ENCODE measurements around the gene TNFRSF1B. TPM values are rescaled to one million over a fixed set of nuclear protein-coding genes. Genes with fewer than 3 reads are reported as not detected.

The TNFRSF1B gene
- total and polyA plus RNA-seq, 2 of the 8 experiments (the other 6 are each of a cell fraction or from before 2014, with no cell fraction given), result 1.7 to 2.9 TPM

GRCh38 chr1:12172042-12172851 is 5.5 kb downstream of the TNFRSF1B start:
- no peaks in the 10 kb centered on the region for H4K20me1 ChIP-seq (replicated peaks in 1 of 2; ENCODE audit: control insufficient read depth in 1 of 2, insufficient read depth in 2 of 2, low read length in 2 of 2)
- no peak overlapping the region for H2AK5ac ChIP-seq (ENCODE audit: low read depth, low read length)
- no peak overlapping the region for H4K91ac ChIP-seq (replicated peaks; ENCODE audit: insufficient read length, low read length)
- ChIA-PET CTCF (ENCODE audit: partially characterized antibody) (interaction anchor here (0.6 to 4.4 kb wide), 3 partner anchors 12 to 47 kb away, joined by 3 to 19 read pairs (median 4); no protein-coding TSS in a partner anchor), POLR2A (ENCODE audit: partially characterized antibody) (interaction anchor here (0.6 kb wide), 1 partner anchor 301 kb away, joined by 3 read pairs; no protein-coding TSS in a partner anchor)
- H3K4me2 ChIP-seq (ENCODE audit: insufficient read depth in 1 of 2, low read depth in 2 of 2, low read length in 2 of 2), result no peak overlapping the region
- no peak overlapping the region for H3K27ac ChIP-seq (ENCODE audit: low read depth, low read length)
- H2BK15ac ChIP-seq (ENCODE audit: low read length), result no peak overlapping the region
- no peak overlapping the region for H3K23ac ChIP-seq (ENCODE audit: insufficient read length)
- no peak overlapping the region for H4K5ac ChIP-seq (ENCODE audit: insufficient read length, low read depth, low read length)
- no peak overlapping the region for H2BK12ac ChIP-seq (ENCODE audit: low read depth, low read length)
- no peak overlapping the region for H3K4ac ChIP-seq (replicated peaks; ENCODE audit: insufficient read length, low read depth, low read length)
- no peaks in the 10 kb centered on the region for H3K79me1 ChIP-seq (ENCODE audit: low read depth, low read length)
- no peak overlapping the region for H3K9ac ChIP-seq (replicated peaks in 1 of 4; ENCODE audit: extremely low read depth in 1 of 4, low read depth in 3 of 4, low read length in 3 of 4)
- no peaks in the 10 kb centered on the region for H3K36me3 ChIP-seq (ENCODE audit: control insufficient read depth in 2 of 4, insufficient read depth in 4 of 4, low read length in 3 of 4)
- TF ChIP-seq RFX5 (IDR thresholded peaks at IDR 0.05; ENCODE audit: borderline replicate concordance, low read depth, low read length) (no peak), EZH2 (IDR thresholded peaks at IDR 0.05; ENCODE audit: low read depth, low read length, severe bottlenecking) (no peak), TEAD4 (IDR thresholded peaks at IDR 0.05; ENCODE audit: low read depth, low read length) (no peak), EGR1 (IDR thresholded peaks at IDR 0.05; ENCODE audit: borderline replicate concordance, low read depth, low read length) (no peak), POLR2A (IDR thresholded peaks at IDR 0.05; ENCODE audit: control extremely low read depth in 1 of 2, low read depth in 2 of 2, low read length in 2 of 2) (no peak), POLR2AphosphoS5 (IDR thresholded peaks at IDR 0.05; ENCODE audit: low read depth, low read length) (no peak), SAP30 (IDR thresholded peaks at IDR 0.05; ENCODE audit: insufficient read depth, insufficient replicate concordance, low read length) (no peak)
- H4K8ac ChIP-seq (ENCODE audit: extremely low read depth, insufficient read depth, low read length), result no peak overlapping the region
- DNase-seq (ENCODE audit: low read depth in 1 of 2, low spot score in 2 of 2) (no peak), FAIRE-seq (no peak)
- no peak overlapping the region for H2AFZ ChIP-seq (ENCODE audit: low read length)
- H3K4me1 ChIP-seq (replicated peaks in 1 of 4; ENCODE audit: control insufficient read depth in 3 of 4, insufficient read depth in 4 of 4, low read length in 3 of 4), result peaks cover 0 to 19% (median 5%) of the 10 kb centered on the region in 4 experiments; a peak in 5 of 7 replicates
- WGBS, 2 experiments (ENCODE audit: extremely low coverage in 1 of 2, insufficient coverage in 1 of 2, insufficient read length in 1 of 2, insufficient replicate concordance in 2 of 2, low coverage in 1 of 2, low lambda C conversion rate in 2 of 2, missing lambda C conversion rate in 1 of 2), result 87% methylated on average over 14 of the region's 14 CpGs; no CpG with 5 or more reads in 1 of the 2 experiments
- H2BK120ac ChIP-seq (replicated peaks; ENCODE audit: low read depth, low read length), result no peak overlapping the region
- H3K23me2 ChIP-seq (ENCODE audit: low read depth, low read length), result no peaks in the 10 kb centered on the region; the same call in 1 of the 2 replicates
- no peak overlapping the region for H2BK5ac ChIP-seq (ENCODE audit: low read depth, low read length)
- H3K56ac ChIP-seq (replicated peaks; ENCODE audit: insufficient read length, low read depth, low read length), result no peak overlapping the region
- H3K14ac ChIP-seq (ENCODE audit: insufficient read length), result no peak overlapping the region
- H3K4me3 ChIP-seq (ENCODE audit: extremely low read depth in 1 of 4, insufficient read depth in 2 of 4, low read depth in 3 of 4, low read length in 4 of 4), result no peak overlapping the region
- H3K27me3 ChIP-seq (replicated peaks in 1 of 4; ENCODE audit: control insufficient read depth in 3 of 4, extremely low read depth in 1 of 4, insufficient read depth in 3 of 4, low read length in 3 of 4), result peaks cover 1 to 19% (median 13%) of the 10 kb centered on the region in 4 experiments
- no peak overlapping the region for H2BK20ac ChIP-seq (ENCODE audit: low read length)
- H3K9me3 ChIP-seq (ENCODE audit: insufficient read depth in 2 of 2, low read depth in 1 of 2, low read length in 1 of 2), result no peaks in the 10 kb centered on the region
- H3K79me2 ChIP-seq (ENCODE audit: control insufficient read depth in 1 of 2, insufficient read depth in 2 of 2, low read length in 2 of 2), result no peaks in the 10 kb centered on the region
- H3K18ac ChIP-seq (ENCODE audit: extremely low read depth, low read length), result no peak overlapping the region; the same call in 1 of the 2 replicates

Measured in H1 (cell line).